Measurements from ENCODE around the gene NOS3.

- TF ChIP-seq CTCF (IDR thresholded peaks at IDR 0.05; ENCODE audit: low read depth, low read length) (no peak), EZH2phosphoT487 (IDR thresholded peaks at IDR 0.05; ENCODE audit: low read depth) (no peak)
Observed at GRCh38 chr7:150992833-150993302, 2.1 kb downstream of the NOS3 start.

Data from OCI-LY3 (cell line).